LNCAP (cell line): ENCODE results near the gene ERLEC1.

Experiments
- TF ChIP-seq, protein P1 (sequence below): fragments of 450-650 bp; IDR thresholded peaks from 2 replicates; pipeline ENCODE4 v1.5.1; 2017; ENCODE audit warnings: mild to moderate bottlenecking

ERLEC1 gene

GRCh38 chr2:53786705-53787613 is at the start of gene ERLEC1, which contains the start of gene ASB3:
Gene ERLEC1, plus strand, starts transcription at chr2:53787044. Its CDS starts 167 bp downstream, at chr2:53787211.
Gene ASB3, minus strand, starts transcription at chr2:53786953. Its CDS starts 21,381 bp downstream, at chr2:53765572.
- TF ChIP-seq, protein P1, sequence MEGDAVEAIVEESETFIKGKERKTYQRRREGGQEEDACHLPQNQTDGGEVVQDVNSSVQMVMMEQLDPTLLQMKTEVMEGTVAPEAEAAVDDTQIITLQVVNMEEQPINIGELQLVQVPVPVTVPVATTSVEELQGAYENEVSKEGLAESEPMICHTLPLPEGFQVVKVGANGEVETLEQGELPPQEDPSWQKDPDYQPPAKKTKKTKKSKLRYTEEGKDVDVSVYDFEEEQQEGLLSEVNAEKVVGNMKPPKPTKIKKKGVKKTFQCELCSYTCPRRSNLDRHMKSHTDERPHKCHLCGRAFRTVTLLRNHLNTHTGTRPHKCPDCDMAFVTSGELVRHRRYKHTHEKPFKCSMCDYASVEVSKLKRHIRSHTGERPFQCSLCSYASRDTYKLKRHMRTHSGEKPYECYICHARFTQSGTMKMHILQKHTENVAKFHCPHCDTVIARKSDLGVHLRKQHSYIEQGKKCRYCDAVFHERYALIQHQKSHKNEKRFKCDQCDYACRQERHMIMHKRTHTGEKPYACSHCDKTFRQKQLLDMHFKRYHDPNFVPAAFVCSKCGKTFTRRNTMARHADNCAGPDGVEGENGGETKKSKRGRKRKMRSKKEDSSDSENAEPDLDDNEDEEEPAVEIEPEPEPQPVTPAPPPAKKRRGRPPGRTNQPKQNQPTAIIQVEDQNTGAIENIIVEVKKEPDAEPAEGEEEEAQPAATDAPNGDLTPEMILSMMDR, result no peak

- TF ChIP-seq, protein P1, result no peak
These were observed 49.8 kb upstream of the ERLEC1 start for GRCh38 chr2:53737091-53737490.

GRCh38 chr2:53739032-53739431 is 47.8 kb upstream of the ERLEC1 start:
- TF ChIP-seq, protein P1, result no peak

- TF ChIP-seq, protein P1, result peak; percentile 40; the same call in 1 of the 2 replicates
These were observed 46.7 kb upstream of the ERLEC1 start for GRCh38 chr2:53740170-53740569.

DNA sequence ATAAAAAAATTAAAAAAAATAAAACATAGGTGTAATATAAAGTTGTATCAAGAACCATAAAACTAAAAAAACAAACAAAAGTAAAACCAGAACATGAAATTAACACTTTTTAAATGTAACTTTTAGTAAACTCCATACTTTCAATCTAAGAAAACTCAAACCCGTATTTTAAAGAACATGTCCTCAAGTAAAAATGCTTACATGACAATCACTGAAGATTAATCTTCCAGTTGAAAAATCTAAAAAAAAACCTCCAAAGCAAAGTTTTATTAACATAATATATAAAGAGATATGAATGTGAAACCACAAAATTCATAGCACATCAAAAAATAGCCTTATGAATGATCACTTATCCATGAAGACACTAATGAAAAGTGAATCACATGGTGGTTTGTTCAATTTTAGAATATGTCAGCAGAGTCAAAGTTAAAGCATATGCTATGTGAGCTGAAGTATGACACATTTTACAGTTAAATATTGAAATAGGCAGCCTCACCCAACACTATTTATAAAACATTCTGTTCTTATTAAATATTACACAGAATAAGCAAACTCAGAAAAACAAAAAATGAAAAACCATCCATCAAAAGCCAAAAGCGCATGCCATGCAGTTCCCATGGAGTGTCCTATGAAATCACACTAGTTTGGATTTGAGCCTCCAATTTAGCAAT is 42.3 kb upstream of the ERLEC1 start:
- TF ChIP-seq, protein P1, result no peak

GRCh38 chr2:53750041-53750768 is 36.6 kb upstream of the ERLEC1 start:
- TF ChIP-seq, protein P1, result no peak

DNA sequence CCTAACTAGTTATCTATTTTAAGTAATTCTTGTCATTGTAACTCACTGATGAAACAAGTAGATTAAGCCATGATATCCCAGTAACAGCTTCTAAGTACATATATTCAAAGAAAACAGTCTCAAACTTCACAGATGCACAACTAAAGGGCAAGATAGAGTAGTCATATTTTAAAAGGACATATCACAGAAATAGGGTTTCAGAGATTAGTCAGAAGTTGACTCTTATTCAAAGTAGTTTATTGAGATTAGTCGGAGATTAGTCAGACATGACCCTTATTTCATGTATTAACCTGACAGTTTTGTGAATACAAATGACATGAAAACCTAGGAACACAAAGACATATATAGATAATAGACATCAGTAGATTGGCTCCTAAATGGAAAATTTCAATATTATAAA is 35.1 kb upstream of the ERLEC1 start:
- TF ChIP-seq, protein P1, result no peak
